HG02870 (cell line): ENCODE results near the gene ASTN2.

Source experiments
- ATAC-seq: cut with Tn5 transposase; IDR thresholded peaks from one replicate; pipeline ENCODE4 v1.9.1; 2021; ENCODE audit warnings: mild to moderate bottlenecking, moderate library complexity; ENCODE audit not compliant: unreplicated experiment

Gene ASTN2

DNA sequence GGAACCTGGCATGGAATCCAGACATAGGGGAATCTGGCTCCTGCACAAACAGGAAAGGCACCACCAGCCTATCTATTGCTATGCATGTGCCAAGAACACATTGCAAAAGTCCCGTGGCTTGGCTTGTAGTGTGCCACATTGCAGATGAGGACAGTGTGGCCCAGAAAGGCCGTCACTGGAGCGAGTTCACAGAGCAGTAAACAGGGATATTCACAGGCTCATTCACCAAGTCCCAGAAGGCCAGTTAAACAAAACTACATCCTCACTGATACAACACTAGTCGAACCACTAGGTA is 767.4 kb downstream of the ASTN2 start:
- no peak for ATAC-seq

GRCh38 chr9:116646661-116647514 is 768.0 kb downstream of the ASTN2 start:
- ATAC-seq, result no peak

DNA sequence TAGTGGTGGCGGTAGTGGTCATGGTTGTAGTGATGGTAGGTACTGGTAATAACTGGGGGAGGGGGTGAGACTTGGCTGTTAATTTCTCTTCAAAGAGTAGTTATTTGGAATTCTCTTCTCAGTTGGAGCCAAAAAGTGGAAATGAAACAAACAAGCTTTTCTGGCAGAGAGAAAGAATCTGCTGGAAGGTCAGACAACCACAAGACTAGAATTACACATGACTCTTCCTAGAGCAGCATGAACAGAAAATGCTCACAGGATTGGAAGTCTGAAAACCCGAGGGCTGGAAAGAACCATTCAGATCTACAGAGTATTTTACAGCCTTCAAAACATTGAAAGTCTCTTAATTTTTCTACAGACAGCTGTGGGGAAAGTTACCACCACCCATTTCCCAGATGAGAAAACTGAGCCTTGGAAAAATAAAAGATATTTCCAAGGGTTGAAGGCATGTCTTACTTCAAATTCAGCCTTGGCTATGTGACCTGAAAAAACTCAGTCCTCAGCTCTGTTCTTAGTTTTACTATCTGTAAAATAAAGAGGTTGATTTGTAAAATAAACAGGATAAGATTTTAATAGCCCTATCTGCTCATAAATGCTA is 770.7 kb downstream of the ASTN2 start:
- ATAC-seq, result no peak

DNA sequence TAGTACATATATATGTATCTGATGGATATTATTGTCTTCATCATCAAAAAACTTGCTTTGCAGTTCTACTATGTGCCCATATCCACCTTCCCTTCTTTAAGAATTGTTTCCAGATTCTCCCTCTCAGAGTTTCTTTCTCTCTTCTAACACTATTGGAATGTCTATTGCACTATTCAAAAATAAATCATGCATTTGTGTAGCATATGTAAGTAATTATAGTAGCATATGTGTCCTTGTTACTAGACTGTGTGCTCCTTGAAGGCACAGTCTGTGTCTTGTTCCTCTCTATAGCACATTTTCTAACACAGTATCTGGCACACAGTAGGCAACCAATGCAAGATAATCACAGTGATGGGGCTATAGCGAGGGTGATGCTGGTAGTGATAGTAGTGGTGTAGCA is 771.2 kb downstream of the ASTN2 start:
- ATAC-seq, result no peak

DNA sequence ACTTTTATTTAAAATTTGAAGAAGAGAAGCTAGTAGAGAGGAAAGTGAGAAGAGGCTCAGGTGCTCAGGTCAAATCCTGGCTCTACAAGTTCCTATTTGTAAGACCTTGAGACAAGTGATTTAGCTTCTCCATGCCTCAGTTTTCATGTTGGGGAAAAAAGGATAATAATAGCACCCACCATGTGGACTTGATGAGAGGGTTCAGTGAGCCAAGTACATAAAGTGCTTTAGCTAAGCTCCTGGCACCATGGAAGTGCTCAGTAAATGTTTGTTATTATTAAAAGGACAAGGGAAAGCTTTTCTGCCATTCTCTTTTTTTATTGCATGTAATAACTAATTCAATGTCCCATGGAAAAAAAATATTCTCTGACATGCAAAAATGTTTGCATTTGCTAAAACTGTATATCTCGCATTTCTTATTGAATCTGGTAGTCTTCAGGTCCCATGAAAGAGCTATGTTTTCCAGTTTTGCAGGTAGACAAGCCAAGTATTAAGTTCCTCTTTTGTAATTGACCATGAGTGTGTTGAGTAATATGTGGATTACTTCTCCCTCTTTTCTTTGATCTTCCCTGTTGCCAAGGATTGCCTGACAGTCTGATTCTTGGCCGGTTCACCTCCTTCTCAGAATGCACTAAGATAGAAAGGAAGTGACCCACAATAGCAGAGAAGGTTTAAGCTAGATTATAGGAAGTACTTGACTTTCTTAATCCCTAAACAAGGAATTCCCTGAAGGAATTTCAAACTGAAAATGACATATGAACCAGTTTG is 773.4 kb downstream of the ASTN2 start:
- ATAC-seq, result no peak

DNA sequence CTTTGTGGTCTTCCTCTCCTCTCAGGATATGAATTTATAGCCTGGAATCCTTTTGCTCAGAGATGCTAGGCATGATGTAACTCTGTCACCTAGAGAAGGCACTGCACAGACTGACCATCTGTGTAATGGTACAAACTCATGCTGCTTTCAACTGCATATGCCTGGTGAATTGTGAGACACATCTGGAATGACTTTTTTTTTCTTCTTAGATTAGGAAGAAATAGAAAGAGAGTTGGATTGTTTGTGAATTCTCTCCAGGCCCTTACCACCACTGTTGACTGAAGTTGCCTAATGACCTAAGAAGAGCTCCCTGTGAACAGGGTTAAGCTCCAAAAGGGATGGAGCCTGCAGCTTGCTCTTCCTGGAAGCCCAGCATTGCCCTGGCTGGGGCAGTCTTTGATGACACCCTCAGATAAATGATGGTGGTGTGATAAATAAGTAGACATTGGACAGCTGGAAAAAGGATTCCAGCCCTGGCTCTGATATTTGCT is 775.6 kb downstream of the ASTN2 start:
- no peak for ATAC-seq

DNA sequence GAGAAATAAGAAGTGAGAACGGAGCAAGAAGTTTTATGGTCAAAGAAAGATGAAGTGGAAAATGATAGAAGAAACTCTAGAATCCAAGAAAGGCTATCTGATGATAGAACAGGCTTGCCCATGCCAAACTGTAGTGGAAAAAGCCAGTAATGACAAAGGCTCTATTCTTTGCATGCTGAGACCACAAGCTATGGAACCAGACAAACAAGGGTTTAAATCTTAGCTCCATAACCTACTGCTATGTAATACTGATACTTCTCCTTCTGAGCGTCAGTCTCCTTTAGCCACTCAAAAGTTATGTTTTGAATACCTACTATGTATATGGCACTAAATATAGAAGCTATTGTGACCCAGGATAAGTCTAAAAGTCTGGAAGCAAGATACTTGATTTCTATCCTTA is 778.9 kb downstream of the ASTN2 start:
- no peak for ATAC-seq

DNA sequence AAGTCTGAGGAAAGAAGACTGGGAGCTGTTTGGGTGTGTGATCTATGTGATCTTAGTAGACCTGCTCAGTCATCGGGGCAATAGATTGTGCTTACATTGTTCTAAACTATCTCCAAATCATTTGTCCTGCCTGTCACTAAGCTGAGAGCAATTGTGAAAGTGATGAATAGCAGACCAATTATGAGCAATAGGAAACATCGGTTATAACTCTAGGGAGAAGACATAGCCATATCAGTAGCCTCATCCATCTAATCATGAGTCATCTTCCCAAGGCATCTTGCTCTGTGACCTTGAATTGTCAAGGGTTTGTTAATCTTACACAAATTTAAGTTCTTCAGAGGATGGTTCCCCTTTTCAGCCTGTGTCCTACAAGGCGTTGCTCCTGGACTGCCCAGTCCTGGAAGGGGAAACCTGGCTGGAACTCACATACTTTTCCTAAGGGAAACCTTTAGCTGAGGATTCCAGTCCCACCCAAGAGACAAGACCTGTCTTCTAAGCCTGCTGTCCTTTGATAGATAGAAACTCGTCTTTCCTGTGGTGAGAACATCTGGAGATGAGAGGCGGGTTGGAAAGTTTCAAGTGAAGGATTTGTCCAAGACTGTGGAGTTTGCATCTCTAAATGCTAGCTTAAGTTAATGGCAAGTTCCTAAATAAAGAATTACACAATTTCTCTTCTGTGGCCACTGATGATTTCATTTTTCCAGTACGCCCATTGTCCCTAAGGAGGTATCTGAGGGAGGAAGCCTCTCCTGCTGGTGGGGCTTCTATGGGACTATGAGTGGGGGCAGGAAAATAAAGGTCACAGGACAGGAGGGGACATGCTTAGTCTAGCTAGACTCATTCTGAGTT is 781.6 kb downstream of the ASTN2 start:
- no peak for ATAC-seq

DNA sequence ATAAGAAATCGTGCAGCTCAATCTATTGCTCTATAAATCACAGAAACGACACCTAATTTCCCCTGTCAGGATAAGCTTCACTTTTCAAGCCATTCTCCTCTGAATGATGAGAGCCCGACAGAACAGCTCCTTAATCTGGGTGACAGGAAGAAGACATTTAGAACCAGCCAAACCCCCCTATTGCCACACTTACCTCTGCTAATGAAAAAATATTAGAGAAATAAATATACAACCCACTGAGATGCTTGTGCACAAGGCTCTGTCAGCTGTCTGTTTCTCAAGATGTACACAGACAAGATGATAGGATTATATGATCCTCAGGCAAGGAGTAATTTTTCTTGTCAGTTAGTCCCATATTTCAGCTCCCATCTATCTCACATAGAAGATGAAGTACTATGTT is 785.2 kb downstream of the ASTN2 start:
- ATAC-seq, result no peak

GRCh38 chr9:116628716-116629115 is 786.1 kb downstream of the ASTN2 start:
- no peak for ATAC-seq

GRCh38 chr9:116627433-116627832 is 787.4 kb downstream of the ASTN2 start:
- ATAC-seq, result no peak

DNA sequence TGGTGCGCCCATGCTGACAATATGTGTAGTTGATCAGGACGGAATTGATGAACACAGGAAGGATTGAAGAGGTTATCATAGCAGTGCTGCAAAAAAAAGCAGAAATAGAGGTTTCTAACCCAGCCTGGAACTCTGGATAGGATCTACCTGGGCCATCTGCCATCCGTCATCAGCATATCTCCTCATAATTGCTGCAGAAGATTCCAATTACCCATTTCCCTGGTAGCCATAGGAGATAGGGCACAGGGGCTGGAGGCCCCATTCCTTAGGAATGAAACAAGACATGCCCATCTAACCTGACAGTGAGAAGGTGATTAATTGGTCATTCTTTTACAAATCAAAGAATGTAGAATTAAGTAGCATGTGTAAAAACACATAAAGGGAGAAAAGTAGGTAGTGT is 788.1 kb downstream of the ASTN2 start:
- ATAC-seq, result no peak

DNA sequence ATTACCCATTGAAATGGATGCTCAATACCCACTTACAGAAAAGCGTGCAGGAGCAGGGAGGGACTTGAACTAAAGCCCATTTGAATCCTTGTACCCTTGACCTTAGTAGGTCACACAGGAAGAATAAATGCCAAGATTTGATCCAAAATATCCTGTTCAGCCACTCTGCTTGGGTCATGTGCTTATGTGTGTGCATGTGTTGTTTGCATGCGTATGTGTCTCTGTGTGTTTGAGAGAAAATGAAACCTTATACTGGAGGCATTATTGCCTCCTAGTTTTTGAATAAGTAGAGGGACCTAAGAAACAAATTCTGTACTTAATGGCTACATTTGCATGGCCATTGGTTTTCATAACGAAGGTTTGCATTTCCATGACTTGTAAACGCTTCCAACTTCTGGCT is 791.1 kb downstream of the ASTN2 start:
- no peak for ATAC-seq

- ATAC-seq, result no peak
Measured at GRCh38 chr9:116617389-116617788, 797.5 kb downstream of the ASTN2 start.

- no peak for ATAC-seq
Measured at GRCh38 chr9:116616304-116616914, 798.4 kb downstream of the ASTN2 start.

DNA sequence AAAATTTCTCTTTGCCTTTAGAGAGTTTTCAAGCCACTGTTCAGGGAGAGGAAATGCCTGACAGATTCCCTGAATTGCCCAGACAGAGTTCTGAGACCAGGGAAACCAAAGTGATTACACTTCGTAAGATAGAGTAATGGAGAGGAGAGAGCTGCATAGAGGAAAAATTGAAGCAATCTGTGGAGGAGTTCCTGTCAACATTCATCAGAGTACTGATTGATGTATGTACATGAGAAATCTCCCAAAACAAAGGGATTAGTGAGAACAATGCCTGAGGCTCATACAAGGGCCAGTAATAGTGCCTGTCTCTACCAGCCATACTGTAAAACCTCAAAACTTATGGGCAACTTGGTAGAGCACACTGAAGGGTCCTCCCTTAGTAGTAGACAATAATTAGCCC is 806.8 kb downstream of the ASTN2 start:
- no peak for ATAC-seq

- no peak for ATAC-seq
Measured at GRCh38 chr9:116605904-116606341, 808.9 kb downstream of the ASTN2 start.

DNA sequence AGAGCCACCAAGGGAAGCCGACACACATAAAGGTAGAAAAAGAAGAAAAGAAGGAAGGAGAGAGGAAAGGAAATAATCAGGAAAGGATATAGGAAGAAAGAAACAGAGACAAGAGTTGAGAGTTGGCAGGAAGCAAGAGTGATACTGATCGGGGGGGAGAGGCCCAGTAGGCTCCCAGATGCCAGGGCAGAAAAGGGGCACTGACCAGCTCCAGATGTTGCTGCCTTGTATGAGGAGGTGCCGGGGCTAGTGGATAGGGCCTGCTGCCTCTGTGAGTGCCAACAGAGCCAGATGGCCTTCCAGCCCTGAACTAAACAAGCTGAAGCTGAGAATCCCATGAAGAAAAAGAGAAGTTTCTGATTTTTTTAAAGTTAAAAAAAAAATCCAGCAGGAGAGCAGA is 809.8 kb downstream of the ASTN2 start:
- ATAC-seq, result no peak

DNA sequence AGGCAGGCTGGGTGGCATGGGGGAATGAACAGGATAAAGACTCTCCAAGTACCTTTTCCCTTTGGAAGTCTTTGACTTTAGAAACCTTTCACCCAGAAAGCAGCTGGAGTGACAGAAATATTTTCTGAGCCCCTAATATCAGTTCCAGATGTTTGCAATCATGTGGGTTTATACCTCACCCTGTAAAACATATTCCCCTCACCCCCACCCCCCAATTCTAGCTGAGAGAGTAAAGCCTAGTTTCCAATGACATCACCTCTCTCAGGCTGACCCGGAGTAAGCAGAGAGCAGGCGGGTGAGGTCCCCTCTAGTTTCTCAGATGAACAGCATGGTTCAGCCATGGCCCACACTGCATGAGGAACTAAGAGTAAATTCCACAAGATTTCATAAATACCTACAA is 810.6 kb downstream of the ASTN2 start:
- ATAC-seq, result no peak

DNA sequence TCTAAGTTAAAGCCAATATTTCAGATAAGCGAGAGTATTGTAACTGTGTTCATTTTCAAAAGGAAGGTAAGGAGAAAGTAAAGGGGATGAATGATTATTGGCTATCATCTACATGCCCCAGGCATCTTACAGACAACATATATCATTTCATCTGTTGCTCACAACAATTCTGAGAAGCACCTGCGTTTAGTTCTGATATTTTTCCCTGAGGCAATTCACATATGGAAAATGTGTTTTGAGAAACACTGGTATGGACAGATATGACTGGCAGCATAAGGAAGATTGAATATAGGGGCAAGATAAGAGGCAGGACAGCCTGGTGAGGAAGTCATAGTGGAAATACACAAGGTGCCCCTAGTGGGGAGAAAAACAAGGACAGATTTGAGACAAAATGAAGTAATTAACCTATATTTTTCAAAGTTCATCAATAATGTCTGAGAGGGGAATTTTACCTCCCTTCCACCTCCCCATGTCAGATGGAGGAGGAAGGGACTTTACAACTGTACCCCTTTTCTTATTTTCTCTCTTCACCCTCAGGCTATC is 815.4 kb downstream of the ASTN2 start:
- no peak for ATAC-seq
